Measurements from ENCODE around the gene ZDHHC14.

ZDHHC14 gene

DNA sequence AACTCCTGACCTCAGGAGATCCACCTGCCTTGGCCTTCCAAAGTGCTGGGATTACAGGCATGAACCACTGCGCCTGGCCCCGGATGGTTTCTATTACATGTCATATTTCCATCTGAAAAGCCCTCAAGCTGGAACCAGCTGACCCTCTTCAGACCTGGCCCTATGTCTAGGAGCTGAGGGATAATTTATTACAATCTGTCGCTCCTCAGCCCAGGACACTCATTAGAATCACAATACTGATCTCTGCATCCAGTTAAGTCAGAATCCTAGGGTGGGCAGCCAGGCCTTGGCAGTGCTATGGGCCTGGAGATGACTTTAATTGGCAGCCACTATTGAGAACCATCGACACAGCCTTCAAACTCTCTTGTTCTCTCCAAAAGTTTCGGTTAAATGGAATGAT lies 279.4 kb downstream of the ZDHHC14 start:
- TF ChIP-seq Cebpa-rat (IDR thresholded peaks at IDR 0.05), result no peak
- Histone ChIP-seq H3K27ac (no peak overlapping the region), H3K4me2 (no peak overlapping the region), H3K4me3 (no peak overlapping the region), H3K27me3 (no peaks in the 10 kb centered on the region), H3K9ac (no peak overlapping the region), H3K36me3 (peaks cover 3% of the 10 kb centered on the region; the same call in 1 of the 2 replicates), H3K4me1 (peaks cover 33% of the 10 kb centered on the region), H4K20me1 (no peaks in the 10 kb centered on the region), H3K9me3 (peaks cover 7% of the 10 kb centered on the region)

GRCh38 chr6:157661652-157662051 lies 280.7 kb downstream of the ZDHHC14 start:
- no peak for TF ChIP-seq Cebpa-rat (IDR thresholded peaks at IDR 0.05)
- H3K27me3 ChIP-seq, result no peaks in the 10 kb centered on the region
- no peak overlapping the region for H3K9ac ChIP-seq
- H3K27ac ChIP-seq, result no peak overlapping the region
- peaks cover 3% of the 10 kb centered on the region; the same call in 1 of the 2 replicates for H3K36me3 ChIP-seq
- H3K9me3 ChIP-seq, result peaks cover 7% of the 10 kb centered on the region
- no peak overlapping the region for H3K4me3 ChIP-seq
- H3K4me2 ChIP-seq, result 0 out of 2 replicates have a peak overlapping the region, but pooled peaks have one; percentile 7
- H4K20me1 ChIP-seq, result no peaks in the 10 kb centered on the region
- H3K4me1 ChIP-seq, result peaks cover 33% of the 10 kb centered on the region

DNA sequence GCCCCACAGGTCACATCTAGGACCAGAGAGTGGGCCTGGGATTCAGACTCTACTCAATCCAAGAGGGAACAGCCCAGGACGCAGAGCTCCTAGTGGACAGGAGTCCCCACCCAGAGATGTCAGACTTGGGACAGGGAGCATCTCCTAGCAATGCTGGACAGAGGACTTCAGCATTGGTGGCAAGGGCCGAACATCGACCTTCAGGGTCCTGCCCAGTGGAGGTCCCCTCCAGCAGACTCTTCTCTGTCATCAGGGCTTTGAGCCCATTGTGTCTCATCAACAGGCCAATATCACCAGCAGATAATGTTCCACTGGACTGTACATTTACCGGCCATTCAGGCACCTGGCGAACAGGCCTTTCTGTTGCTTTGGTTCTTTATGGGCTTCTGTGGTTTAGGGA lies 282.3 kb downstream of the ZDHHC14 start:
- peaks cover 3% of the 10 kb centered on the region; the same call in 1 of the 2 replicates for H3K36me3 ChIP-seq
- H3K4me2 ChIP-seq, result no peak overlapping the region
- TF ChIP-seq Cebpa-rat (IDR thresholded peaks at IDR 0.05), result no peak
- no peak overlapping the region for H3K27ac ChIP-seq
- H3K9ac ChIP-seq, result no peak overlapping the region
- peaks cover 29% of the 10 kb centered on the region for H3K4me1 ChIP-seq
- peaks cover 7% of the 10 kb centered on the region for H3K9me3 ChIP-seq
- H3K27me3 ChIP-seq, result no peaks in the 10 kb centered on the region
- no peaks in the 10 kb centered on the region for H4K20me1 ChIP-seq
- H3K4me3 ChIP-seq, result no peak overlapping the region

- no peak overlapping the region for H3K9ac ChIP-seq
- peaks cover 3% of the 10 kb centered on the region; the same call in 1 of the 2 replicates for H3K36me3 ChIP-seq
- peaks cover 7% of the 10 kb centered on the region for H3K9me3 ChIP-seq
- no peak overlapping the region for H3K4me3 ChIP-seq
- TF ChIP-seq Cebpa-rat (IDR thresholded peaks at IDR 0.05), result no peak
- H3K4me2 ChIP-seq, result no peak overlapping the region
- no peaks in the 10 kb centered on the region for H4K20me1 ChIP-seq
- H3K4me1 ChIP-seq, result peaks cover 25% of the 10 kb centered on the region
- H3K27me3 ChIP-seq, result no peaks in the 10 kb centered on the region
- H3K27ac ChIP-seq, result no peak overlapping the region
Observed at GRCh38 chr6:157665180-157665579, 284.2 kb downstream of the ZDHHC14 start.

GRCh38 chr6:157666729-157667128 lies 285.7 kb downstream of the ZDHHC14 start:
- H3K27ac ChIP-seq, result no peak overlapping the region

DNA sequence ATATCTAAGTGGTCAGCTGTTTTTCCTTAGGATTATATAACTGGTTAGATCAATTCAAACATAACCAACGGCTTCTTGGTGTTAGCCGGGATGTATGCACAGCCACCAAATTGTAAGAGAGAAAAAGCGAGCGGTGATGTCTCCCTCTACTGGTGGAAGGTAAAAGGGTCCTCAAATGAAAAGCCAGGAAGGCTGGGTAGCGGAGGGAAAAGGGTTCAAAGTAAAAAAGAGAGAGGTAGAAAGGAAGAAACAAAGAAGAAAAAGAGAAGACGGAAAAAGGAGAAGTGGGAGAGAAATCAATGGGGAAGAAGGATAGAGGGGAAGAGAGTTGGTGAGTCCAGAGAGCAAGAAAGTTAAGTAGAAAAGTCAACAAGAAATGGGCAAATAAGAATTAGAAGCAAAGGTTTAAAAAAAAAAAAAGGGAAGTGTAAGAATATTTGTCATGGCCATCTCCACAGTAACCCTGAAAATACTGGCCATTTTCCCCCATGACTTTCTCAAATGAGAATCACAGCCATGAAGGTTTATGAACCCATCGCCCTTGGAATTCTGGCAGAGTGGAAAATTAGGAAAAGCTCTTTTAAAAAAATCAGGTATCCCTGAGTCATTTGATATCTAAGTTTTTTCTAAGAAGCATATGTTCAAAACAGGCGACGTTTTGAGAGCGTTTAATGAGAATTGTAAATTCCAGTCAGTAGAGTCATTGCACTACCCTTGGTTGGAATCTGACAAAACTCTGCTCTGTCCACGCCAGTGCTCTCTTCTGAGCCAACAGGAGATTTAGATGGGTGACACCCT lies 286.4 kb downstream of the ZDHHC14 start:
- H3K36me3 ChIP-seq, result peaks cover 3% of the 10 kb centered on the region; the same call in 1 of the 2 replicates
- H4K20me1 ChIP-seq, result no peaks in the 10 kb centered on the region
- H3K27ac ChIP-seq, result no peak overlapping the region
- H3K9ac ChIP-seq, result no peak overlapping the region
- H3K4me1 ChIP-seq, result peaks cover 16% of the 10 kb centered on the region
- no peak overlapping the region for H3K4me2 ChIP-seq
- H3K9me3 ChIP-seq, result peaks cover 7% of the 10 kb centered on the region
- no peak overlapping the region for H3K4me3 ChIP-seq
- no peaks in the 10 kb centered on the region for H3K27me3 ChIP-seq
- no peak for TF ChIP-seq Cebpa-rat (IDR thresholded peaks at IDR 0.05)

More at GRCh38 chr6:157666729-157667128, 285.7 kb downstream of the ZDHHC14 start:
- Histone ChIP-seq H3K4me3 (no peak overlapping the region), H3K9me3 (peaks cover 7% of the 10 kb centered on the region), H3K27me3 (no peaks in the 10 kb centered on the region), H3K36me3 (peaks cover 3% of the 10 kb centered on the region; the same call in 1 of the 2 replicates), H3K4me1 (peaks cover 18% of the 10 kb centered on the region), H3K9ac (no peak overlapping the region), H4K20me1 (no peaks in the 10 kb centered on the region), H3K4me2 (no peak overlapping the region)
- no peak for TF ChIP-seq Cebpa-rat (IDR thresholded peaks at IDR 0.05)

- Histone ChIP-seq H3K9ac (no peak overlapping the region), H3K27ac (no peak overlapping the region), H3K36me3 (peaks cover 3% of the 10 kb centered on the region; the same call in 1 of the 2 replicates), H3K4me2 (no peak overlapping the region), H4K20me1 (no peaks in the 10 kb centered on the region), H3K27me3 (no peaks in the 10 kb centered on the region), H3K4me3 (no peak overlapping the region), H3K4me1 (peaks cover 16% of the 10 kb centered on the region), H3K9me3 (peaks cover 7% of the 10 kb centered on the region)
- TF ChIP-seq Cebpa-rat (IDR thresholded peaks at IDR 0.05), result no peak
Observed at GRCh38 chr6:157668009-157668401, 287.0 kb downstream of the ZDHHC14 start.

DNA sequence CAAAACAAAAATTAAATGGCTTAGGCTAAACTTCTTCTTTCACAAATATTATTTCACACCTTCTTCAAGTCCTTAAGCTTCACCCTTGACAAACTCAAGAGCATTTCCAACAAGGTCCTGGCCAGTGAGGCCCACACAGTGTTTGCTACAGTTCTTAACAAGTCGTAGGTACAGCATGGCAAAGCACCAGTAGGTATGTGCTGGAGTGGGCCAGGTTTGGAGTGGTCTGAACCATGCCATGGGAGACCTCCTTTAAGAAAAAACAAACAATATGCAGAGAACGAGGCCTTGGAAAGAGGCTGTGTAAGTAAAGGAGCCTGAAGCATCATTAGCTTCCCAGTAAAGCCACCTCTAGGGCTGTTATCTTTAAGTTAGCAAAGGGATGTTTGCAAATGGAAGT lies 287.7 kb downstream of the ZDHHC14 start:
- Histone ChIP-seq H3K4me3 (no peak overlapping the region), H4K20me1 (no peaks in the 10 kb centered on the region), H3K27me3 (no peaks in the 10 kb centered on the region), H3K4me2 (no peak overlapping the region), H3K36me3 (no peaks in the 10 kb centered on the region), H3K27ac (no peak overlapping the region), H3K9me3 (peaks cover 7% of the 10 kb centered on the region), H3K4me1 (peaks cover 16% of the 10 kb centered on the region), H3K9ac (no peak overlapping the region)
- TF ChIP-seq Cebpa-rat (IDR thresholded peaks at IDR 0.05), result no peak

- peaks cover 16% of the 10 kb centered on the region for H3K4me1 ChIP-seq
- H3K27me3 ChIP-seq, result no peaks in the 10 kb centered on the region
- H3K36me3 ChIP-seq, result no peaks in the 10 kb centered on the region
- H3K4me3 ChIP-seq, result no peak overlapping the region
- no peak for TF ChIP-seq Cebpa-rat (IDR thresholded peaks at IDR 0.05)
- H3K9me3 ChIP-seq, result peaks cover 2% of the 10 kb centered on the region; the same call in 1 of the 2 replicates
- no peak overlapping the region for H3K9ac ChIP-seq
- peak overlapping the region; percentile 41 for H3K4me2 ChIP-seq
- no peaks in the 10 kb centered on the region for H4K20me1 ChIP-seq
- no peak overlapping the region for H3K27ac ChIP-seq
Observed at GRCh38 chr6:157669323-157669722, 288.3 kb downstream of the ZDHHC14 start.

DNA sequence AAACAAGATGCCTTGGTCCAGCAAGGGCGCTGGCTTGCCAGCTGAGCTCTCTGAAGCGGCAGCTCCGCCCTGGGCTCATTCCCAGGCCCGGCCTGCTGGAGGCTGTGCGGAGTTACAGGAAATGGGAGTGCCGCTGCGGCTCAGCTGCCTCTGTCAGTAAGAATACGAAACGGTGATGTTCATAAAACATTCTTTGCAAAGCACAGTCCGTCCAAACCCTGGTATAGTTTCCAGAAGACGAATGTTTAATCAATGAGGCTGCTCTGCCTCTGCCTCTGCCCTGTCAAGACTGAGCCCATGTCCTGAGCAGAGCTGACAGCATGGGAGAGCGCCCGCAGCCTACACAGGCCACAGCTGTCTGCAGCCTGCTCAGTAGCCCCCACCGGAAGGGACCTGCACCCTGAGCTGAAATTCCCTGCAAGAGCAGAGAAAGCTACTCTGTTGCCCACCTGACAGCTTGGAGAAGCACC lies 288.8 kb downstream of the ZDHHC14 start:
- no peaks in the 10 kb centered on the region for H4K20me1 ChIP-seq
- no peak for TF ChIP-seq Cebpa-rat (IDR thresholded peaks at IDR 0.05)
- H3K27ac ChIP-seq, result no peak overlapping the region
- no peak overlapping the region for H3K4me3 ChIP-seq
- H3K36me3 ChIP-seq, result no peaks in the 10 kb centered on the region
- H3K9me3 ChIP-seq, result no peaks in the 10 kb centered on the region; the same call in 1 of the 2 replicates
- peaks cover 16% of the 10 kb centered on the region for H3K4me1 ChIP-seq
- H3K9ac ChIP-seq, result no peak overlapping the region
- peak overlapping the region; percentile 41 for H3K4me2 ChIP-seq
- no peaks in the 10 kb centered on the region for H3K27me3 ChIP-seq
